GM21528 (cell line): Measurements from ENCODE around the gene COL4A4.
A peak's percentile ranks its signal among the peaks of the same experiment; 100 is the strongest.
"Not testable (repeated sequence)": the region's sequence is repeated elsewhere in the genome, so short reads cannot be mapped to it uniquely, and the experiment has no call there.

Experiments
- ATAC-seq: cut with Tn5 transposase; IDR thresholded peaks from one replicate; pipeline ENCODE4 v1.9.1; 2021; ENCODE audit warnings: mild to moderate bottlenecking, moderate library complexity; ENCODE audit not compliant: unreplicated experiment, low FRiP score

The COL4A4 gene

DNA sequence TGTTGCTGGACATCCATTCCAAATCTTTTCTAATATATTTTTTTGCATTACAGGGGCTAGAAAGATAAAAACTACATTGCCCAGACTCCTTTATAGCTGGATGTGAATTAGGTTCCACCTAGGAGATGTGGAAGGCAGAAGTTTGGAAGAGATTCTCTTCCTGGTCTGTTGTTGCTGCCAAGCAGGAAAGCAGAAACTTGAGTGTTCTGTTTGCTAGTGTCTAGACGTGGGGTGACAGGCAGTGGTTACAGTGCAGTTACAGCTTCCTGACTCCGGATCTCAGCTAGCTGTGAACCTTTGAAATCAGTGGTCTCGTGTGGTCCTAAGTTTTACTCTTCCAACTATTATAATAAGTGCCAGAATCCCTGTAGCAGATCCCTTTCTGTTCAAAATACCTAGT, 46.2 kb downstream of the COL4A4 start:
- no peak for ATAC-seq

GRCh38 chr2:227117027-227117426, 47.0 kb downstream of the COL4A4 start:
- no peak for ATAC-seq

- ATAC-seq, result no peak
Measured at GRCh38 chr2:227115761-227116160, 48.2 kb downstream of the COL4A4 start.

DNA sequence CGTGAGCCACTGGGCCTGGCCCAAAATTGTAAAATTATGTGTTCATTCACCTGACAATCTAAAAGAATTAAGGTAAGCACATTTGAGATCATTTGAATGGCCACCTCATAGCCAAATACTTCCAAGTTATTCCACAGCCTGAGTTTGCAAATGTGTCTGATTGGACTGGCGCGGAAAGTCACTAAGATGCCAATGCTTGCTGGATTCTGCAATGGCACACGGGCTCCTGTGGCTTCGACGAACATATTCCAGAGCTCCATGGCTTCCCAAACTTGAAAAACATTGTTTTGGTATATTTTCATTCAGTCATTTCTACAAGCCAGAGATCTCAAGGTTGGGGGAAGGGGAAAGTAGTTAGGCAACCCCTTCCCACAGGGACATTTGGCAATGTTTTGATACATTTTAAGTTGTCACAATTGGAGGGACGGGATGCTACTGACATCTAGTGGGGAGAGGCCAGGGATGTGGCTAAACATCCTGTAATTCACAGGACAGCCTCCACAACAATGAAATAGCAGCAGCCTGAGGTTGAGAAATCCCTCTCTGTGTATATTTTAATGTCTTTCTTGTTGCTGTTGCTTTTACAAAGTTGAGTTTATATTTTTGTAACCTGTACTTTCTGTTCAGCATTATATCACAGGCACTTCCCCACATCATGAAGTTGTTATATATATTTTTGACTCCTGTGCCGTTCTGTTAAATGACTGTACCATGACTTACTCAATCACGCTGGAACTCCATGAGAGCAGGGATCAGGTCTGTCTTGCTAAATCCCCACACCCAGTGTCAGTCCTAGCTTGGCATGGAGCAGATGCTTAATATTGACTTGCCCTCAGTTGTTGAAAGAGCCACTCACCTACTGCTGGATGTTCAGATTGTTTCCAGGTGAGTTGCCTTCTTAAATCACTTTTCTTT, 56.9 kb downstream of the COL4A4 start:
- ATAC-seq, result peak; percentile 63

DNA sequence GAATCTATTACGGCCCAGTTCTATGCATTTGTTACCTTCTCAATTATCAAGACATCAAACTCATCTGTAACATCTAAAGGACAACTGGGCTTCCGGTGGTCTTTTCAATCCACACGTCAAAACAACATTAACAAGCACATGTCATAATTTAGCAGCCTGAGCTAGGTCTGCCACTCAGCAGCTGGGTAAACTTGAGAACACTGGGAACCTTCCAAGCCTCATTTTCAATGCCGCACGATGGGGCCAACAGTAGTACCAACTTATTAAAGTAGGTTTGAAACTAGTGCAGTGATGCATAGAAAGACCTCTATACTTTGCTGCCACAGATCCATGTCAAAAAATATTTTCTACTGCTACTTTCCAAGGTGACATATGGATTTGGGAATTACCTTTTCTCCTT, 60.4 kb downstream of the COL4A4 start:
- ATAC-seq, result no peak

- ATAC-seq, result no peak
Measured at GRCh38 chr2:227099340-227099739, 64.7 kb downstream of the COL4A4 start.

- no peak for ATAC-seq
Measured at GRCh38 chr2:227098162-227098515, 65.9 kb downstream of the COL4A4 start.

GRCh38 chr2:227097495-227098161, 66.4 kb downstream of the COL4A4 start:
- no peak for ATAC-seq

DNA sequence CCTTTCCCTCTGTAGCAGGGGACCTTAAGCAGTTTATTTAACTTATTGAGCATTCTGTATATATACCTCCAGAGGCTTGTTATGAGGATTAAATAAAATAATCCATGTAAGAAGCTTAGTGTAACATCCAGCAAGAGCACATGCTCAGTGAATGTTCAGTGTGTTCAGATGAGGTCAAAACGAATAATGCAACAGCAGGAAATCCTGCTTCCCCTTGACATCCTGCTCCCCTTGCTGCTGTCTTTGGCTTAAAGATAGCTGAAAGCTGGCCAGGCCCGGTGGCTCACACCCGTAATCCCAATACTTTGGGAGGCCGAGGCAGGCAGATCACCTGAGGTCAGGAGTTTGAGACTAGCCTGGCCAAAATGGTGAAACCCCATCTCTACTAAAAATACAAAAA, 68.7 kb downstream of the COL4A4 start:
- ATAC-seq, result no peak

- peak; percentile 85 for ATAC-seq
Measured at GRCh38 chr2:227082286-227082685, 81.7 kb downstream of the COL4A4 start.

- no peak for ATAC-seq
Measured at GRCh38 chr2:227079726-227080125, 84.3 kb downstream of the COL4A4 start.

DNA sequence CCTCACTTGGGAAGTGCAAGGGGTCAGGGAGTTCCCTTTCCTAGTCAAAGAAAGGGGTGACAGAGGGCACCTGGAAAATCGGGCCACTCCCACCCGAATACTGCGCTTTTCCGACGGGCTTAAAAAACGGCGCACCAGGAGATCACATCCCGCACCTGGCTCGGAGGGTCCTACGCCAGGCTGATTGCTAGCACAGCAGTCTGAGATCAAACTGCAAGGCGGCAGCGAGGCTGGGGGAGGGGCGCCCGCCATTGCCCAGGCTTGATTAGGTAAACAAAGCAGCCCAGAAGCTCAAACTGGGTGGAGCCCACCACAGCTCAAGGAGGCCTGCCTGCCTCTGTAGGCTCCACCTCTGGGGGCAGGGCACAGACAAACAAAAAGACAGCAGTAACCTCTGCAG, 98.9 kb downstream of the COL4A4 start:
- not testable (repeated sequence) for ATAC-seq

DNA sequence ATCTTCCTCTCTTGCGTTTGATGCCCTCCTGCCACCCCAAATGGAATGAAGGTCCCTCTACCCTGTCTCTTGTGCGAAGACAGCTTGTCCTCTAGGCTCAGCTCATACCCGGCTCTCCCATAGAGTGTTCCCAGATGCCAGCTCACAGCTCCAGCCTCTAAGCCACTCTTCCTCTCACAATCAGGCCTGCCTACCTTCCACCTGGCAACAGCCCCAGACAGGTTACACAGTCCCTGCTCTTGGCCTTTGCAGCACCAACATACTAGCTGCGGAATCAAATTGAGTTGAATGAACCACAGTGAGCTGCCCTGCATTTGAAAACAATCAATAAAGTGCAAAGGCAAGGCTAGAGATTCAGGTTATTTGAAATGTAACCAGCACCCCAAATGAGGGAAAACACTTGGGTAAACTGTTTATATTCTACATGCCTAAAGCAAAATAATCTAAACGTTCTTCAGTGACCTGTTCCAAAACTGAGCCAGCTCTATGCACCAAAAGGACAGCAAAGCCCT, 105.1 kb downstream of the COL4A4 start:
- no peak for ATAC-seq

DNA sequence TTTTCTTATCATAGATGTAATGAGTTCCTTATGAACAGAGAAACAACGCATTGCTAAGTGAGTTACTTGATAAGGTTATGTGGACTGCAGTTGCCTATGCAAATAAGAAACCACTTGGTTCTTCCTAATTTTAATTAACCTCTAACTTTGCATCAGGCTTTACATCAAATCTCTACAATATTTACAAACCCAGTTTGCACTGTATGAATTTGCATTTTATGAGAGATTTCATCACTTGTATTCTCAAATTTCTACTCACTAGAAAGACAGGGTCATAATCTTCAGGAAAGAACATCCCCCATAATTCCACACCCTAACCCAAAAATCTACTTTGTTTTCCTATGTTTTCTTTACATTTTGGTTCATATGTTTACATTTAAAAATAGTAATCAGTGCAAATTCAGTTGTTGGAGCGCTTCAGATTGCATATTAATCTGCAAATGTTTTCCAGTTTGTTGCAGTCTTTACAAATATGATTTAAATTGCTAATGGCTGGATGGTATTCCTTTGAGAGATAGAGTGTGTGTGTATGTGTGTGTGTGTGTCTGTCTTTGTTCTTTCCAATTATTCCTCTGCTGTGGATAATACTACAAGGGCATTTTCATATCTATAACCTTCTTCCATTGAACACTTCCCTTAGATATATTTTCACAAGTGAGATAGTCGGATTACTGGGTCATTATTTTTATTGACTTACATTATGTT, 106.1 kb downstream of the COL4A4 start:
- no peak for ATAC-seq

DNA sequence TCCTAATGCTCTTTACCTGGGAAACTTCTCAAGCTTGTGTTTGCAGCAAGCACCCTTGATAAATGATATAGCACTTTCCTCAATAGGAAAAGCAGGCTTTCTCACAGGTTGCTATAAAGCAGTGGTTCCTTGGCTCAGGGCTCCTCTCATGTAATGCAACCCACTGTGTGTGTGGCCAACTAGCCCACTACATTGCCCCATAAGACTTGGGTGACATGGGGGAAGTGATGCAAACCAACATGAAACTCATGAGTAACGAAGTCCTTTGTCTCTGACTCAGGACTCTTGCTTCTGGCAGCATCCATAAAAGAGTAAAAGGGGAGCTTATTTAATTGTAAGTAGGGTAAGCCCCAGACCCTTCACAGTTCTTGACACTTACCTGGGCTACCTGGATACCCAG, 106.9 kb downstream of the COL4A4 start:
- ATAC-seq, result no peak

- ATAC-seq, result no peak
Measured at GRCh38 chr2:227054006-227054405, 110.0 kb downstream of the COL4A4 start.

DNA sequence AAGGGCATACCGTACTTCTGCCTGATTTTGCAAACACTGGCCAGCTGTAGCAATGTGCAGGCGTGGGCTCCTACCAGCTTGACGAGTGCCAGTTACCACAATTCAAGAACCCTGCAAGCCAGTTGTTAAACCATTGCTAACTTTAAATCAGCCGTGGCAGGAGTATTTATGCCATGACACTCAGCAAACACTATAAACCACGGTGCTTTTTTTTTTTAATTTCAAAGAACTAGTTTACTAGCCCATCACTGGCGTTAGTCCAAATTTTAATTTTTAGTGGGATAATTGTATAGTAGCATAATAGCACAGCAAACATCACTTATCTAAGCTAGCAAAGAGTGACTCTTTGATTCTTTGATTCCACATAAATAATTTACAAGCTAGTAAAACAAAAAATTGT, 111.1 kb downstream of the COL4A4 start:
- no peak for ATAC-seq

DNA sequence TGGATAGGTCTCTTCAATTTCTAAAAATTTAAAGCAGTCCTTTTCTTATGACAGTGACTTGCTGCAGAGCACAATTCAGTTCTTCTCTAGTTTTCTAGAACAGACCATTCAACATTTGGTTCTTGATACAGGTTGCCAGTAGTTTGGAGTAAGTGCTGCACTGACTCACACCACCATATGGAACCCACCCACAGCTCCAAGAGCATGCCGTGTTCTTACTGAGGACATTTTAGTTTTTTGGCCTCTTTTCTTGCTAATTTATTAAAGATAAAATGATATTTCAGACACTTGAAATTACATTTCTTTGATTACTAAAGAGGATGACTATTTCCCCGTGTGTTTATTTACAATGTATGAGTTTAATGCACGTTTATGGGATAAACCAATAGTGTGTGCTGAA, 120.0 kb downstream of the COL4A4 start:
- ATAC-seq, result no peak

DNA sequence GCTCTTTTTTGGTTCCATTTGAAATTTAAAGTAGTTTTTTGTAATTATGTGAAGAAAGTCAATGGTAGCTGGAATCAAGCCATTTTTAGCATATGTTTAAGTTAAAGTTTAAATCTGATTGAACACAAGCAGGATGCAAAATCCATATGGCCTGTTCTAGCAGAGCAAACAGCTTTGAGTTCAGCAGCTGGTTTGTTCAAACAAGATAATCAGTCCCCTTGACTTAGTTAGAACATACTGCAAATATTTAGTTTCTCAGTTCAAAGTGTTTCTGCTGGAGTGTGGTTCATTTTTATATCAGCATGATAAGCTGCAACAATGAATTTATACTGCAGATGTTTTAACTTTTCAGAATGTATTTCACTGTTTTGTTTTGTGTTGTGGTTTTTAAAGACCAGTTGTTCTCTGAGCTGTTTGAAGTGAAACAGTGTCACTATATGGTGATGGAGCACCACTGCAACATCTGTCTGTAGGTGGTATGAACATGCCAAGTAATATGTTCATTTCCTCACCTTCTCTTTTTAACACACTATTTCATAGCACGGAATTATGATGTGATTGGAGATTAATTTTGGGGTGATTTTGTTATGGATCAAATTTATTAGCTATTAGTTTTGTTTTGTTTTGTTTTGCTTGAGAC, 125.3 kb downstream of the COL4A4 start:
- no peak for ATAC-seq

- ATAC-seq, result no peak
Measured at GRCh38 chr2:227036527-227036926, 127.5 kb downstream of the COL4A4 start.
